TTC549 (cell line): Measurements from ENCODE around the gene PGAP3.
"Not testable (repeated sequence)": the region's sequence is repeated elsewhere in the genome, so short reads cannot be mapped to it uniquely, and the experiment has no call there.

Experiments used
- FAIRE-seq: peaks from 2 replicates; lab custom pipeline; 2012; peaks lifted over from hg19 to GRCh38; lab: Jason Lieb, UNC

Gene PGAP3

GRCh38 chr17:39687546-39688474 is at the start of gene PGAP3:
TSS of gene PGAP3 (minus strand) at chr17:39688057. CDS start at chr17:39688014, 43 bp downstream.
- no peak for FAIRE-seq

- FAIRE-seq: no peak
Measured at GRCh38 chr17:39737206-39737759, 49.4 kb upstream of the PGAP3 start.

- FAIRE-seq: no peak
Measured at GRCh38 chr17:39736319-39737165, 48.7 kb upstream of the PGAP3 start.

GRCh38 chr17:39735882-39736281 is 48.0 kb upstream of the PGAP3 start:
- no peak for FAIRE-seq

GRCh38 chr17:39732586-39732985 is 44.7 kb upstream of the PGAP3 start:
- no peak for FAIRE-seq

GRCh38 chr17:39730095-39730921 is 42.5 kb upstream of the PGAP3 start, which contains the start of gene MIEN1:
TSS of gene MIEN1 (minus strand) at chr17:39730532. CDS start at chr17:39730495, 37 bp downstream.
- no peak for FAIRE-seq

GRCh38 chr17:39729280-39729851 is 41.5 kb upstream of the PGAP3 start:
- no peak for FAIRE-seq

GRCh38 chr17:39727556-39727955 is 39.7 kb upstream of the PGAP3 start:
- FAIRE-seq: no peak

- no peak for FAIRE-seq
Measured at GRCh38 chr17:39726617-39727016, 38.8 kb upstream of the PGAP3 start.

GRCh38 chr17:39725923-39726322 is 38.1 kb upstream of the PGAP3 start:
- not testable (repeated sequence) for FAIRE-seq

- no peak for FAIRE-seq
Measured at GRCh38 chr17:39724731-39725130, 36.9 kb upstream of the PGAP3 start.

- FAIRE-seq: no peak
Measured at GRCh38 chr17:39722965-39723848, 35.4 kb upstream of the PGAP3 start.

GRCh38 chr17:39722104-39722503 is 34.2 kb upstream of the PGAP3 start:
- FAIRE-seq: no peak

- no peak for FAIRE-seq
Measured at GRCh38 chr17:39719563-39720355, 31.9 kb upstream of the PGAP3 start.

- FAIRE-seq: no peak
Measured at GRCh38 chr17:39717660-39718059, 29.8 kb upstream of the PGAP3 start.

GRCh38 chr17:39716879-39717536 is 29.2 kb upstream of the PGAP3 start:
- FAIRE-seq: no peak

- FAIRE-seq: no peak
Measured at GRCh38 chr17:39716073-39716818, 28.4 kb upstream of the PGAP3 start.

- no peak for FAIRE-seq
Measured at GRCh38 chr17:39715375-39716072, 27.7 kb upstream of the PGAP3 start.
